ENCODE results near the gene GLB1L3.

Gene GLB1L3

DNA sequence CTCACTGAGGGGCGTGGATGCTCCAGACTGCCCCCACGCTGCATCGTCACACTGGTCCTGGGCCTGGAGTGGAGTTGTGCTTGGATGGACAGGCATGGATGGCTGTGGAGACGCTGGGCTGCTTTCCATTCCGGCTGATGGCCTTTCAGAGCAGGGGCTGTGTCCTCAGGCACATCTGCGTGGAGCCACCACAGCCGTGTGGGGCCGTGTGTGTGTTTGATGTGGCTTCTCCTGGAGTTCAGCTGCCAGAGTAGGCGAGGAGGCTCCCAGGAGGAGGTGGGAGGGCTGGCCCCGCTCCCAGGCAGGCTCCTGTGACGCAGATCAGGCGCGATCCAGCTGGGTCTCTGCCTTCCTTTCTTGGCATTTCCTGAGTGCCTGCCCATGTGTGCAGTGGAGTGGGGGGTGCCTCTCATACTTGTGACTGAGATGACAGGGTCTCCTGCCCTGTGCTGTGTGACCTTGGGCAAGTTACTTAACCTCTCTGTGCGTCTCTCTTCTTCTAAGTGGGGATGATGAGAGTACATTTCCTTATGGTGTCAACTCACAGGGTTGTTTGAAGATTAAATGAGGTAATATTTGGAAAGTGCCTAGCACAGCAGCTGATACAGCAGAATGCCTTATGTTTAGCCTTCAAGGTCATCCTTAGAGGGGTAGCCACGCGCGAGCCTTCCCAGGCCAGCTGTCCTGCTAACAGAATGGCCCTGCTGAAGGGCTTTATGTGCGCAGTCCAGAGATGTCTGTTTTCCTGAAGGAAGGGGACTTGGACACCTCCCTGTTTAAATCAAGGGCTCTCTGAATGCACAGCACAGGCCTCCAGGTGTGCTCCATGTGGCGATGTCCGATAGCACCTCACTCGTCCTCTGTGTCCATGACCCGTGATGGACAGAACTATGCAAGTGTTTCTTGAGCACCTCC is 89.1 kb downstream of the GLB1L3 start:
- no peak for DNase-seq

DNA sequence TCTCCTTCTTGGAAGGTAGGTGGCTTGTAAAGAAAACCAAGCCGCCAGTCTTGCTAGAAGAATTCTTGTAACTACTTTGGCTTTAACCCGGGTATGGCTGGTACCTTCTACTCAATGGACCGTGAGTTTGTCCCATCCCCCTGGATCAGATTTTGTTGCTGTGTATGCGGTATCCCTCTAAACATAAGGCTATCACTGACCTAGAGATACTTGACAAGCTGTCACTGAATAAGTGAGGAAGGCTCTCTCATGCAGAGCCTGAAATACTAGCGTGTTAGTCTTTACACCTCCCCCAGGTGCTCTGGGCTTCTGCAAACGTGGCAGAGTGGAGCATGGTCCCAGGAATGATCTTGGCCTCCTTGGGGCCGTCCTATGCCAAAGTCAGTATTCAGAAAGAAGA is 90.1 kb downstream of the GLB1L3 start:
- DNase-seq: no peak

DNA sequence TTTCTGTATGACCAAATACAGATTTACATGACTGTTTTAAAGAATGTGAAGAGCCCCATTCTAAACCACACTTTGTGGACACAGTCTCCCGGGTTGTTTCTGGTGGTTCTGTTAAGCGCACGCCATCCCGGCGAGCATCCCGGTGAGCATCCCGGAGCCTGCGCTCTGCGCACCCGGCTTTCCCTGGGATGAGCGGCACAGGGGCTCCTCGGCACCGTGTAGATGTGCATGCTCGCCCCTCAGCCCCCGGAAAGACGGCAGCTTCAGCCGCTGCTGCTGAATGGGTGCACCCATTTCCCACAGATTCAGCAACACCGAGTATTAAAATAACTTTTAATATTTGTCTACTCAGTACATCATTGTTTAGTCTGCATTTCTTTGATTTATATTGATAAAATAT is 91.6 kb downstream of the GLB1L3 start:
- DNase-seq: no peak
